Esophagus (tissue), 2 donors: ENCODE results near the gene KIRREL1. TPM values are rescaled to one million over a fixed set of nuclear protein-coding genes. Genes with fewer than 3 reads are reported as not detected.

ENCODE experiments used
- H3K27ac ChIP-seq, 2 donors: one replicate each; pipeline ENCODE4 v1.5.1; 2013; ENCODE audit warnings: low read depth in 2 of 2, mild to moderate bottlenecking in 2 of 2, inconsistent platforms in 1 of 2, low read length in 1 of 2, moderate library complexity in 1 of 2
- H3K27me3 ChIP-seq, 2 donors: one replicate each; pipeline ENCODE4 v1.6.1; 2013; ENCODE audit warnings: low read length in 2 of 2, control low read depth in 1 of 2, mild to moderate bottlenecking in 1 of 2; ENCODE audit not compliant: insufficient read depth in 2 of 2, control insufficient read depth in 1 of 2
- H3K36me3 ChIP-seq, 2 donors: one replicate each; pipeline ENCODE4 v1.6.1; 2013; ENCODE audit warnings: low read length in 1 of 2; ENCODE audit not compliant: control insufficient read depth in 2 of 2, insufficient read depth in 2 of 2
- H3K4me1 ChIP-seq, 2 donors: one replicate each; pipeline ENCODE4 v1.6.1; 2013; ENCODE audit warnings: low read length in 1 of 2; ENCODE audit not compliant: control insufficient read depth in 2 of 2, insufficient read depth in 2 of 2
- H3K4me3 ChIP-seq, 2 donors: one replicate each; pipeline ENCODE4 v1.5.1; 2013; ENCODE audit warnings: low read length in 2 of 2, mild to moderate bottlenecking in 2 of 2, low read depth in 1 of 2, moderate library complexity in 1 of 2
- H3K9me3 ChIP-seq, 2 donors: one replicate each; pipeline ENCODE4 v1.6.1; 2013; ENCODE audit warnings: mild to moderate bottlenecking in 2 of 2, low read depth in 1 of 2, low read length in 1 of 2, moderate library complexity in 1 of 2; ENCODE audit not compliant: control insufficient read depth in 2 of 2, insufficient read depth in 1 of 2
- WGBS, 2 donors: extraction: QIAGEN DNeasy Blood & Tissue Kit; methylation state at CpG; one replicate each; pipeline ENCODE4 v1.1.7; 2013; 5-methylcytosine and 5-hydroxymethylcytosine counted together
- polyA plus RNA-seq, 2 donors: library from polyadenylated mRNA; stranded (reverse); fragments of 200-250 nt; gene quantifications; one replicate each; pipeline ENCODE4 v1.2.3, GENCODE V29; 2013
- donor health status: healthy with polysubstance abuse.
- donor health status: Bipolar disorder and iron deficiency.

KIRREL1 gene
- polyA plus RNA-seq, 2 donors, result 2.9 to 3.7 TPM

GRCh38 chr1:158002631-158003405 lies 9.4 kb downstream of the KIRREL1 start:
- Histone ChIP-seq H3K4me1 (peaks cover 11 to 15% of the 10 kb centered on the region in 2 donors), H3K36me3 (no peaks in the 10 kb centered on the region), H3K27me3 (no peaks in the 10 kb centered on the region), H3K4me3 (no peak overlapping the region), H3K27ac (peak overlapping the region; percentile 32 to 48), H3K9me3 (no peaks in the 10 kb centered on the region)
- 28 to 40% methylated on average over 14 of the region's 14 CpGs for WGBS, 2 donors

GRCh38 chr1:158003406-158003800 lies 10.0 kb downstream of the KIRREL1 start:
- Histone ChIP-seq H3K4me3 (no peak overlapping the region), H3K36me3 (no peaks in the 10 kb centered on the region), H3K27me3 (no peaks in the 10 kb centered on the region), H3K4me1 (peaks cover 11 to 19% of the 10 kb centered on the region in 2 donors), H3K9me3 (no peaks in the 10 kb centered on the region), H3K27ac (peak overlapping the region; percentile 5 to 32)
- 21 to 38% methylated on average over 5 of the region's 5 CpGs for WGBS, 2 donors

- Histone ChIP-seq H3K4me3 (no peak overlapping the region), H3K36me3 (no peaks in the 10 kb centered on the region), H3K27ac (no peak overlapping the region), H3K9me3 (no peaks in the 10 kb centered on the region), H3K27me3 (no peaks in the 10 kb centered on the region), H3K4me1 (peaks cover 7 to 23% of the 10 kb centered on the region in 2 donors)
- WGBS, 2 donors, result 49 to 50% methylated on average over 2 of the region's 2 CpGs
These were observed 11.8 kb downstream of the KIRREL1 start for GRCh38 chr1:158005224-158005623.

GRCh38 chr1:158007180-158007579 lies 13.7 kb downstream of the KIRREL1 start:
- H3K4me3 ChIP-seq, result no peak overlapping the region
- no peaks in the 10 kb centered on the region for H3K9me3 ChIP-seq
- no peaks in the 10 kb centered on the region for H3K36me3 ChIP-seq
- WGBS, 2 donors, result 64 to 69% methylated on average over 7 of the region's 7 CpGs
- peaks cover 7 to 25% of the 10 kb centered on the region in 2 donors for H3K4me1 ChIP-seq
- no peaks in the 10 kb centered on the region for H3K27me3 ChIP-seq
- H3K27ac ChIP-seq, result peak overlapping the region; percentile 17 to 52

- no peaks in the 10 kb centered on the region for H3K9me3 ChIP-seq
- H3K27me3 ChIP-seq, result no peaks in the 10 kb centered on the region
- H3K27ac ChIP-seq, result peak overlapping the region; percentile 83 to 88
- H3K36me3 ChIP-seq, result no peaks in the 10 kb centered on the region
- 26 to 42% methylated on average over 14 to 15 of the region's 15 CpGs for WGBS, 2 donors
- peaks cover 5 to 25% of the 10 kb centered on the region in 2 donors for H3K4me1 ChIP-seq
- no peak overlapping the region for H3K4me3 ChIP-seq
These were observed 14.4 kb downstream of the KIRREL1 start for GRCh38 chr1:158007667-158008386.

- Histone ChIP-seq H3K27ac (peak overlapping the region; percentile 83 to 88), H3K27me3 (no peaks in the 10 kb centered on the region), H3K4me1 (peaks cover 5 to 18% of the 10 kb centered on the region in 2 donors), H3K9me3 (no peaks in the 10 kb centered on the region), H3K36me3 (no peaks in the 10 kb centered on the region), H3K4me3 (no peak overlapping the region)
- WGBS, 2 donors, result 40 to 52% methylated on average over 6 of the region's 6 CpGs
These were observed 15.2 kb downstream of the KIRREL1 start for GRCh38 chr1:158008630-158009029.

- peaks cover 5 to 21% of the 10 kb centered on the region in 2 donors for H3K4me1 ChIP-seq
These were observed 18.3 kb downstream of the KIRREL1 start for GRCh38 chr1:158011714-158012113.

GRCh38 chr1:158013840-158014730 lies 20.6 kb downstream of the KIRREL1 start:
- Histone ChIP-seq H3K4me1 (peaks cover 4 to 11% of the 10 kb centered on the region in 2 donors), H3K36me3 (no peaks in the 10 kb centered on the region)

More at GRCh38 chr1:158011714-158012113, 18.3 kb downstream of the KIRREL1 start:
- H3K27ac ChIP-seq, result peak overlapping the region; percentile 83 to 88
- no peaks in the 10 kb centered on the region for H3K9me3 ChIP-seq
- no peaks in the 10 kb centered on the region for H3K36me3 ChIP-seq
- H3K27me3 ChIP-seq, result no peaks in the 10 kb centered on the region
- H3K4me3 ChIP-seq, result no peak overlapping the region
- 55 to 70% methylated on average over 4 to 5 of the region's 5 CpGs for WGBS, 2 donors

GRCh38 chr1:158014731-158015320 lies 21.4 kb downstream of the KIRREL1 start:
- Histone ChIP-seq H3K36me3 (no peaks in the 10 kb centered on the region), H3K27me3 (no peaks in the 10 kb centered on the region), H3K4me3 (no peak overlapping the region), H3K4me1 (peaks cover 2 to 13% of the 10 kb centered on the region in 2 donors), H3K27ac (no peak overlapping the region), H3K9me3 (no peaks in the 10 kb centered on the region)
- 49 to 54% methylated on average over 6 of the region's 6 CpGs for WGBS, 2 donors

More at GRCh38 chr1:158013840-158014730, 20.6 kb downstream of the KIRREL1 start:
- Histone ChIP-seq H3K9me3 (no peaks in the 10 kb centered on the region), H3K27ac (no peak overlapping the region), H3K27me3 (no peaks in the 10 kb centered on the region), H3K4me3 (no peak overlapping the region)
- 51 to 55% methylated on average over 12 of the region's 12 CpGs for WGBS, 2 donors
